PC-3 (cell line): ENCODE measurements around the gene KDF1.

Source experiments
- EZH2 ChIP-seq: fragments of 300-600 bp; sonication (generic); IDR thresholded peaks from one replicate; pipeline ENCODE4 v1.6.1; 2017; ENCODE audit warnings: antibody characterized with exemption, mild to moderate bottlenecking, low read length; ENCODE audit not compliant: unreplicated experiment
- EZH2phosphoT487 ChIP-seq: fragments of 300-600 bp; sonication (generic); IDR thresholded peaks from 2 replicates; pipeline ENCODE4 v1.6.1; 2018; ENCODE audit warnings: mild to moderate bottlenecking, antibody characterized with exemption, low read length, borderline replicate concordance
- TF ChIP-seq, protein P1 (sequence below): fragments of 300-600 bp; sonication (generic); conservative IDR thresholded peaks from 2 replicates; pipeline ENCODE4 v1.5.1; 2017; ENCODE audit warnings: antibody characterized with exemption, low read depth, mild to moderate bottlenecking, low read length

GRCh38 chr1:27007909-27008582 is 47.8 kb upstream of the KDF1 start:
- no peak for TF ChIP-seq EZH2
- TF ChIP-seq, protein P1, sequence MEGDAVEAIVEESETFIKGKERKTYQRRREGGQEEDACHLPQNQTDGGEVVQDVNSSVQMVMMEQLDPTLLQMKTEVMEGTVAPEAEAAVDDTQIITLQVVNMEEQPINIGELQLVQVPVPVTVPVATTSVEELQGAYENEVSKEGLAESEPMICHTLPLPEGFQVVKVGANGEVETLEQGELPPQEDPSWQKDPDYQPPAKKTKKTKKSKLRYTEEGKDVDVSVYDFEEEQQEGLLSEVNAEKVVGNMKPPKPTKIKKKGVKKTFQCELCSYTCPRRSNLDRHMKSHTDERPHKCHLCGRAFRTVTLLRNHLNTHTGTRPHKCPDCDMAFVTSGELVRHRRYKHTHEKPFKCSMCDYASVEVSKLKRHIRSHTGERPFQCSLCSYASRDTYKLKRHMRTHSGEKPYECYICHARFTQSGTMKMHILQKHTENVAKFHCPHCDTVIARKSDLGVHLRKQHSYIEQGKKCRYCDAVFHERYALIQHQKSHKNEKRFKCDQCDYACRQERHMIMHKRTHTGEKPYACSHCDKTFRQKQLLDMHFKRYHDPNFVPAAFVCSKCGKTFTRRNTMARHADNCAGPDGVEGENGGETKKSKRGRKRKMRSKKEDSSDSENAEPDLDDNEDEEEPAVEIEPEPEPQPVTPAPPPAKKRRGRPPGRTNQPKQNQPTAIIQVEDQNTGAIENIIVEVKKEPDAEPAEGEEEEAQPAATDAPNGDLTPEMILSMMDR, result no peak
- no peak for TF ChIP-seq EZH2phosphoT487
